Pancreas (tissue), 10 donors: ENCODE results near the gene ITIH1. TPM values are rescaled to one million over a fixed set of nuclear protein-coding genes. Genes with fewer than 3 reads are reported as not detected.

Experiments used
- ATAC-seq, 4 donors: fragments of 200-7000 bp; cut with Tn5 transposase; one replicate each; pipeline versions ENCODE4 v1.8.0 to v1.9.1; 2020; ENCODE audit warnings: mild to moderate bottlenecking in 4 of 4, moderate library complexity in 4 of 4
- DNase-seq, 6 donors: peaks; one replicate each; pipeline ENCODE4 v3.0.0-alpha.2; 2020
- FAIRE-seq: peaks from 2 replicates; lab custom pipeline; 2012; peaks lifted over from hg19 to GRCh38; lab: Jason Lieb, UNC
- H3K27ac ChIP-seq, 4 donors: fragments of 200-600 bp; sonication (generic); 1 replicate in 3 of 4; 2 replicates in 1 of 4; pipeline versions ENCODE4 v1.5.0 to v1.8.0; 2020
- H3K27me3 ChIP-seq, 4 donors: fragments of 200-600 bp; one replicate each; pipeline ENCODE4 v1.8.0; 2021
- H3K36me3 ChIP-seq, 3 donors: fragments of 200-600 bp; sonication (generic) in 1 of 3; one replicate each; pipeline versions ENCODE4 v1.5.0 to v1.8.0; 2020 to 2021
- H3K4me1 ChIP-seq, 3 donors: fragments of 200-600 bp; one replicate each; pipeline ENCODE4 v1.8.0; 2021
- H3K4me3 ChIP-seq, 4 donors: fragments of 200-600 bp; sonication (generic) in 2 of 4; one replicate each; pipeline versions ENCODE4 v1.5.0 to v1.8.0; 2020 to 2021
- H3K9me3 ChIP-seq, 4 donors: fragments of 200-600 bp; one replicate each; pipeline ENCODE4 v1.8.0; 2021
- CTCF ChIP-seq, 4 donors: fragments of 200-600 bp; sonication (generic) in 3 of 4; IDR thresholded peaks; one replicate each; pipeline versions ENCODE4 v1.5.0 to v1.8.0; 2021; ENCODE audit warnings: antibody characterized with exemption in 4 of 4
- WGBS, 2 donors: extraction: QIAGEN DNeasy Blood & Tissue Kit; methylation state at CpG; one replicate each; pipeline ENCODE4 v1.1.7; 2013; 5-methylcytosine and 5-hydroxymethylcytosine counted together
- intact Hi-C, 3 donors: fragments of 100-400 bp; cut with DNase I; formaldehyde crosslinking; loops; one replicate each; pipeline versions ENCODE4 v1.11.1 to v1.14.2; 2022
- polyA plus RNA-seq, 2 donors: library from polyadenylated mRNA; stranded (reverse); fragments of 200-250 nt; gene quantifications; one replicate each; pipeline ENCODE4 v1.2.3, GENCODE V29; 2013
- total RNA-seq, 6 donors: library from RNA; stranded (reverse); fragmentation: NEBNext Ultra II Directional in 4 of 6; extraction: Animal tissue kit (Norgen Biotek cat#: 25700) in 4 of 6; gene quantifications; one replicate each; pipeline versions ENCODE4 v1.2.1 to v1.2.4, GENCODE V29; 2021 to 2023
- donor health status: healthy with polysubstance abuse.
- donor health status: DM: no; HTN: no; CAD: no; lungs with moderate emphysema.
- donor health status: DM: no; HTN: no; CAD: no.
- donor health status: control.
- donor health status: control.
- donor health status: Bipolar disorder and iron deficiency.
- donor health status: DM: yes; HTN: yes; CAD: no.
- donor health status: DM: no; HTN: no; CAD: no.
- donor health status: DM: no; HTN: no; CAD: no.
- donor health status: DM: yes; HTN: yes; CAD: no.

ITIH1 gene
- total and polyA plus RNA-seq, 8 donors, result 0.32 to 1.9 (median 0.51) TPM; not detected in 1

GRCh38 chr3:52739730-52740129 is 37.7 kb upstream of the ITIH1 start:
- Histone ChIP-seq H3K4me1 (peaks cover 0 to 4% (median 0%) of the 10 kb centered on the region in 3 donors), H3K4me3 (no peak overlapping the region), H3K9me3 (no peaks in the 10 kb centered on the region), H3K27ac (no peak overlapping the region), H3K36me3 (peaks cover 0 to 27% (median 5%) of the 10 kb centered on the region in 3 donors), H3K27me3 (no peaks in the 10 kb centered on the region)
- ATAC-seq (no peak), DNase-seq (no peak), FAIRE-seq (no peak)
- no peak for TF ChIP-seq CTCF (IDR thresholded peaks at IDR 0.05)
- 66% methylated on average over 1 of the region's 1 CpG for WGBS, 2 donors
- intact Hi-C loops, result no loop called here

GRCh38 chr3:52742418-52743041 is 34.9 kb upstream of the ITIH1 start:
- Histone ChIP-seq H3K4me3 (no peak overlapping the region), H3K27me3 (no peaks in the 10 kb centered on the region), H3K4me1 (peaks cover 0 to 4% (median 0%) of the 10 kb centered on the region in 3 donors), H3K9me3 (no peaks in the 10 kb centered on the region), H3K36me3 (peaks cover 4 to 54% (median 5%) of the 10 kb centered on the region in 3 donors), H3K27ac (peak overlapping the region in 1 of 4 donors; percentile 7)
- WGBS, 2 donors, result 73 to 78% methylated on average over 3 of the region's 3 CpGs
- ATAC-seq (peak in 3 of 4 donors; percentile 75 to 81 (median 78)), DNase-seq (no peak), FAIRE-seq (peak; percentile 60)
- intact Hi-C loops, result no loop called here
- TF ChIP-seq CTCF (IDR thresholded peaks at IDR 0.05), result peak in 3 of 4 donors; percentile 9 to 44 (median 12)

GRCh38 chr3:52743152-52743551 is 34.2 kb upstream of the ITIH1 start:
- intact Hi-C loops, result no loop called here
- no peak for DNase-seq
- Histone ChIP-seq H3K4me1 (peaks cover 0 to 4% (median 0%) of the 10 kb centered on the region in 3 donors), H3K4me3 (no peak overlapping the region), H3K27ac (peak overlapping the region in 2 of 4 donors; percentile 7 to 12), H3K36me3 (peaks cover 4 to 52% (median 5%) of the 10 kb centered on the region in 3 donors), H3K27me3 (no peaks in the 10 kb centered on the region), H3K9me3 (no peaks in the 10 kb centered on the region)
- ATAC-seq, result peak; percentile 63 to 88 (median 76)
- FAIRE-seq, result no peak
- no peak for TF ChIP-seq CTCF (IDR thresholded peaks at IDR 0.05)
- 35 to 45% methylated on average over 5 of the region's 5 CpGs for WGBS, 2 donors

GRCh38 chr3:52743721-52744120 is 33.7 kb upstream of the ITIH1 start:
- no peak for ATAC-seq
- peak overlapping the region in 2 of 4 donors; percentile 7 to 12 for H3K27ac ChIP-seq
- no peaks in the 10 kb centered on the region for H3K27me3 ChIP-seq
- peaks cover 4 to 46% (median 11%) of the 10 kb centered on the region in 3 donors for H3K36me3 ChIP-seq
- TF ChIP-seq CTCF (IDR thresholded peaks at IDR 0.05), result no peak
- WGBS, 2 donors, result 64 to 76% methylated on average over 2 of the region's 2 CpGs
- no peaks in the 10 kb centered on the region for H3K9me3 ChIP-seq
- H3K4me3 ChIP-seq, result no peak overlapping the region
- intact Hi-C loops, result no loop called here
- peaks cover 0 to 4% (median 0%) of the 10 kb centered on the region in 3 donors for H3K4me1 ChIP-seq
- no peak for FAIRE-seq
- DNase-seq, result no peak

GRCh38 chr3:52752045-52752660 is 25.2 kb upstream of the ITIH1 start:
- H3K4me3 ChIP-seq, result no peak overlapping the region
- no peaks in the 10 kb centered on the region for H3K4me1 ChIP-seq
- H3K36me3 ChIP-seq, result peaks cover 0 to 26% (median 23%) of the 10 kb centered on the region in 3 donors
- H3K9me3 ChIP-seq, result no peaks in the 10 kb centered on the region
- 82 to 83% methylated on average over 3 of the region's 3 CpGs for WGBS, 2 donors
- FAIRE-seq, result no peak
- no peak for TF ChIP-seq CTCF (IDR thresholded peaks at IDR 0.05)
- DNase-seq, result no peak
- ATAC-seq, result no peak
- no peaks in the 10 kb centered on the region for H3K27me3 ChIP-seq
- H3K27ac ChIP-seq, result no peak overlapping the region
- intact Hi-C loops, result no loop called here
